Dermis blood vessel endothelial cell (primary cell): ENCODE results near the gene PDE2A. TPM values are rescaled to one million over a fixed set of nuclear protein-coding genes. Genes with fewer than 3 reads are reported as not detected.
A peak's percentile ranks its signal among the peaks of the same experiment; 100 is the strongest.

ENCODE experiments used
- DNase-seq: peaks from one replicate; pipeline ENCODE4 v3.0.0; 2010
- total RNA-seq: library from RNA; depleted of rRNA; stranded (reverse); fragments of >200 nt; gene quantifications from 2 replicates; pipeline ENCODE4 v1.2.3, GENCODE V29; 2014

PDE2A gene
- 351 and 380 TPM in 2 replicates for total RNA-seq

GRCh38 chr11:72673943-72674828 is at the start of gene PDE2A:
Gene PDE2A, minus strand, starts transcription at chr11:72674422. Its CDS starts 215 bp downstream, at chr11:72674207.
- no peak for DNase-seq

GRCh38 chr11:72723508-72723907 is 49.3 kb upstream of the PDE2A start:
- DNase-seq = no peak

GRCh38 chr11:72722050-72722748 is 48.0 kb upstream of the PDE2A start:
- peak; percentile 92 for DNase-seq

- peak; percentile 52 for DNase-seq
Observed at GRCh38 chr11:72721689-72722049, 47.4 kb upstream of the PDE2A start.

GRCh38 chr11:72721276-72721675 is 47.1 kb upstream of the PDE2A start:
- no peak for DNase-seq

GRCh38 chr11:72720784-72721183 is 46.6 kb upstream of the PDE2A start:
- DNase-seq = peak; percentile 28

- no peak for DNase-seq
Observed at GRCh38 chr11:72720047-72720446, 45.8 kb upstream of the PDE2A start.

GRCh38 chr11:72719551-72719950 is 45.3 kb upstream of the PDE2A start:
- DNase-seq = no peak

- DNase-seq = no peak
Observed at GRCh38 chr11:72719144-72719543, 44.9 kb upstream of the PDE2A start.

GRCh38 chr11:72718101-72718501 is 43.9 kb upstream of the PDE2A start:
- no peak for DNase-seq

- DNase-seq = no peak
Observed at GRCh38 chr11:72716788-72717435, 42.7 kb upstream of the PDE2A start.

GRCh38 chr11:72716290-72716689 is 42.1 kb upstream of the PDE2A start:
- DNase-seq = no peak

GRCh38 chr11:72712841-72713240 is 38.6 kb upstream of the PDE2A start:
- DNase-seq = no peak

- DNase-seq = no peak
Observed at GRCh38 chr11:72712168-72712751, 38.0 kb upstream of the PDE2A start.

GRCh38 chr11:72711141-72711540 is 36.9 kb upstream of the PDE2A start:
- DNase-seq = no peak

GRCh38 chr11:72710278-72710677 is 36.1 kb upstream of the PDE2A start:
- DNase-seq = no peak

GRCh38 chr11:72709478-72710238 is 35.4 kb upstream of the PDE2A start:
- DNase-seq = no peak

GRCh38 chr11:72707032-72707431 is 32.8 kb upstream of the PDE2A start:
- DNase-seq = no peak

- DNase-seq = no peak
Observed at GRCh38 chr11:72706579-72706978, 32.4 kb upstream of the PDE2A start.

GRCh38 chr11:72705442-72706365 is 31.5 kb upstream of the PDE2A start:
- no peak for DNase-seq

- no peak for DNase-seq
Observed at GRCh38 chr11:72704783-72705265, 30.6 kb upstream of the PDE2A start.
